ENCODE data around the gene ATP1B2.

GRCh38 chr17:7684851-7685532, 34.3 kb downstream of the ATP1B2 start:
- TF ChIP-seq YY1 (IDR thresholded peaks at IDR 0.05; ENCODE audit: low read depth) (no peak), CTCF (IDR thresholded peaks at IDR 0.05) (no peak), MEF2A (IDR thresholded peaks at IDR 0.05; ENCODE audit: borderline replicate concordance, low read depth) (no peak), SIN3A (IDR thresholded peaks at IDR 0.05; ENCODE audit: borderline replicate concordance, low read depth, low read length) (no peak), EP300 (IDR thresholded peaks at IDR 0.05; ENCODE audit: borderline replicate concordance in 1 of 2, low read depth in 1 of 2, low read length in 1 of 2) (no peak)
